CD4-positive, alpha-beta T cell treated with Interferon alpha-2 for 1 hour (primary cell): ENCODE results near the gene NBDY.
"Not testable (repeated sequence)": the region's sequence is repeated elsewhere in the genome, so short reads cannot be mapped to it uniquely, and the experiment has no call there.

ENCODE experiments used
- DNase-seq, 2 donors: peaks; one replicate each; pipeline ENCODE4 v3.0.0-alpha.2; 2020 to 2022

NBDY gene

DNA sequence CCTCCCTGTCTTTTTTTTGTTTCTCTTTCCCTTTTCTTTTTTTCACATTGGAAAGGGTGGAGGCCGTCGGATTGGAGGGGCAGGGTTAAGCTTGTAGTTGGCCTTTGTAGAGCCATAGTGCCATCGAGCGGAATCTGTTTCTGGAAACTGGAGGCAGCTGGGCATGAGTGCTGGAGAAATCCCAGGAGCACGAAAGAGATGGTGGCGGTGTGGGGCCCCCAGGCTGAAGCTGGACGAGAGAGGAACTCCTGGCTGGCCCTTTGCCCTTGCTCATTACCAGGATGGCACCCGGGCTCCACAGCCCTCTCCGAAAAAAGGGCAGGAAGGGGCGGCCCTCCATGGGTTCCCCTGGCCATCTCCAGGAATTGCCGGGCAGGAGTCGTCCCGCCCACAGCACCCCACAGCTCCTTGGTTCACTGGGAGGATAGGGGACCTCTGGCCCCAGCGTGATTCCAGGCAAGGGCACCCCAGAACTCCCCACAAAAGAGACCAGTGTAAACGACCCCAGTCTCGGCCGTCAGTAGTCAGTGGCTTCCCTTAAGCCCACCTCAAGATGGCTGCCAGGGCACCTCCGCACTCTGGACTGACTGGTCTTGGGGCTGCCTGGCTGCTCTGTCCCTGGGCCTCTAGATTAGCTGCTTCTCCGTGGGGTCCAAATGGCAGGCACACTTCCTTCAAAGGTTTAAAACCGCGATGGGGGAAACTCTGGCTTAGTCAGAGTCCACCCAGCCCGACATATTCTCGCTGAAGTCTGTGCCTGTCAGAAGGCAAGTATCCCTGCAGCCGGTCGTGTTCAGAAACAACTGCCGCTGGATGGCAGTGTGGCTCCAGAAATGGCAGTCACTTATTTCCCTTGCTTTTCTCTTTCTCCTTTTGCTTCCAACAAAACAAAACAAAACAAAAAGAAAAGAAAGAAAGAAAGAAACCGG is 74.1 kb downstream of the NBDY start:
- peak; percentile 54 to 81 for DNase-seq

DNA sequence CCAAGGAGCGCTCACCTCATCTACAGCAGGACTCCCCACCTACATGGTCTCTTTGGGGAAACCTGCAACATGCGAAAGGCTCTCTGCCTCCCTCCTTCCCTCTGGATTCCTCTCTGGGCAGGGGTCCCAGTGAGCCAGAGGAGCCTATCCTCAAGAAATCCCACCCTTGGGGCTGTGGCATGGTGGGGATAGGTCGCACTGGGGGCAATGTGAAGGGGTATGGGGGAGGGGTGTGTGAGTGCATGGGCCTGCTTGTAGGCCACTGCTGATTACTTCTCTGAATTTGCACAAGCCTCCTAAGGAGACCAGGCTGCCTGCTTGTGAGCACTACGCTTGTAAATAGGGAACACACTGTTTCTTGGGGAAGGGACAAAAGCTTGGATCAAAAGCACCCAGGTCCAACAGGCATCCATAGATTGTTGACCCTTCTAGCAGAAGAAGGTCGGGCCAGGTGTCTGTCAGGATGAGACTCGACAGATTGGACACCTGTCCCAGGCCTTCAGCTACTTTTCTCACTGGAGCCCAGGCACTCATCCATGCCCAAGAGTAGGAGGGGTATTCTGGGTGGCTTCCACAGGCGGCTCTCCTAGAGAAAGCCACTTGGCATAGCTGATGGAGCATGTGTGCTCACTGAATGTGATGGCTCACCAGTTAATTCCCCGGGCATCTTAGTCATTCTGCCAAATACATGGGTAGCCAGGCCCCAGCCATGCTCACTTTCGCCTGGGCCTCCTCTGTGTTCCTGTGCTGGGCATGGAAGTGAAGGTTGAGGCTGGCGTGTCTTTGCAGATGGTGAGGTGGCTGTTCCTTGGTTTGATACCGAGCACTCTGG is 75.0 kb downstream of the NBDY start:
- no peak for DNase-seq

DNA sequence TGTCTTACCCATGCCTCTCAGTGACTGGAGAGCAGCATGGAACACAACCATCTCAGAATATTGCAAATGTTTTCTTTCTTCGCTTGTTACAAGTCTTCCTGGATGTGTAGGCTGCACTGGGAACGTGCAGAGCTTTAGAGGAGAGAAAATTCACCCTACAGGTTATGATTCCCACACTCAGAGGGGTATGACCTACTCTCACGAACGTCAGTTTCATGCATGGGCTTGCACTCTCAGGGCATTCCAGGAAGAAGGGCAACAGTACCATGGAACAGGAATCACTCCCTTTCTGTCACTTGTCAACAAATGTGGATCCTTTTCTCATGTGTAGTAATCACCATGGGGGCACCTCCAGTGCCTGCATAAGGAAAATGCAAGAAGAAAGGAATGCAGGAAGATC is 75.8 kb downstream of the NBDY start:
- no peak for DNase-seq

DNA sequence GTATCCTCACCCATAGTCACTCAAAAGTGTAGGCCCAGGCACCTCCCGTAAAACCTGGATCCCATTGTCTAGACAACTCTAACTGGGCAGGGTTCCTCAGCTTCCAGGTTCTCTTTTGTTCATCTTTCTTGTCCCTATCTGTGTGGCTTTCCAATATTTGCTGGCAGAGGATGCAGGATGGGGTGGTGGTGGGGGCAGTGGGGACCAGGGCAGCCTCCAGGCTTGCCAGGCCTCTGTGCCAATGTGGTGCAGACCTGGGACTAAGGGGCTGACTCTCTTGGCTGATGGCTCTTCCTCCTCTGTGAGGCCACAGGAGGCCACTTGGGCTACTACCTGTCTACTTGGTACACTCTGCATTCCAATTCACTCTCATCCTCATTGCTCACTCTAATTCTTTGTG is 76.4 kb downstream of the NBDY start:
- no peak for DNase-seq

DNA sequence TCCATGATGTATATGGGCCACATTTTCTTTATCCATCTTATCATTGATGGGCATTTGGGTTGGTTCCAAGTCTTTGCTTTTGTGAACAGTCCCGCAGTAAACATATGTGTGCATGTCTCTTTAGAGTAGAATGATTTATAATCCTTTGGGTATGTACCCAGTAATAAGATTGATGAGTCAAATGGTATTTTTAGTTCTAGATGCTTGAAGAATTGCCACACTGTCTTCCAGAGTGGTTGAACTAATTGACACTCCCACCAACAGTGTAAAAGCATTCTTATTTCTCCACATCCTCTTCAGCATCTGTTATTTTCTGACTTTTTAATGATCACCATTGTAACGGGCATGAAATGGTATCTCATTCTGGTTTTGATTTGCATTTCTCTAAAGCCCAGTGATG is 77.1 kb downstream of the NBDY start:
- not testable (repeated sequence) for DNase-seq

DNA sequence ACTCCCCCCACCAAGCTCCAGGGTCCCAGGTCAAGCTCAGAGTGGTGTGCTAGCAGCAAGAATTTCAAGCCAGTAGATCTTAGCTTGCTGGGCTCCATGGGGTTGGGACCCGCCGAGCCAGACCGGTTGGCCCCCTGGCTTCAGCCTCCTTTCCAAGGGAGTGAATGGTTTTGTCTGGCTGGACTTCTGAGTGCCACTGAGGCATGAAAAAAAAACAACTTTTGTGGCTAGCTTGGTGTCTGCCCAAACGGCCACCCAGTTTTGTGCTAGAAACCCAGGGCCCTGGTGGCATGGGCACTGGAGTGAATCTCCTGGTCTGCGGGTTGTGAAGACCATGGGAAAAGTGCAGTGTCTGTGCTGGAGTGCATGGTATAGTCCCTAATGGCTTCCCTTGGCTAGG is 82.6 kb downstream of the NBDY start:
- no peak for DNase-seq

DNA sequence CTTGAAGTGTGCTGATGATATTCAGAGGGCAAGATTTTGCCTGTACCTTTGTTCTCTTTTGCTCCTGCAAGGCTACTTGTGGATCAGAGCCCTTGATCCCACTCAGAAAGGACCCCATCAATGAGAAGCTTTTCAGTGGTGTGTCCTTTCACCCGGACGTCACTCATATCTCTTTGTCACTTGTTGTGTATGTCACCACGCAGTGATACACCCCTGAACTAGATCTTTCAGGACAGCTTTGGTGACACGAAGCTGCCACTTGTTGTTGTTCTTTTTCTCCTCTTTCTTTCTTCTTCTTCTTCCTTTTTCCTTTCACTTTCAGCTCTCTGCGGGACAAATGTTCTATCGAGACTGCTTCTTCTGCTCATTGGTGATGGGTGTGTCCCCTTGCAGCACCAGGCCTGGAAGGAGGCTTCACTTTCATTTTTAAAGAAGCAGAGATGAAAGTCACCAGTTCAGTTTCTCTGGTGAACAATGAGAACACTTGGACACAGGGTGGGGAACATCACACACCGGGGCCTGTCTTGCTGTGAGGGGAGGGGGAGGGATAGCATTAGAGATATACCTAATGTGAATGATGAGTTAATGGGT is 83.6 kb downstream of the NBDY start:
- DNase-seq: peak; percentile 53 to 72

DNA sequence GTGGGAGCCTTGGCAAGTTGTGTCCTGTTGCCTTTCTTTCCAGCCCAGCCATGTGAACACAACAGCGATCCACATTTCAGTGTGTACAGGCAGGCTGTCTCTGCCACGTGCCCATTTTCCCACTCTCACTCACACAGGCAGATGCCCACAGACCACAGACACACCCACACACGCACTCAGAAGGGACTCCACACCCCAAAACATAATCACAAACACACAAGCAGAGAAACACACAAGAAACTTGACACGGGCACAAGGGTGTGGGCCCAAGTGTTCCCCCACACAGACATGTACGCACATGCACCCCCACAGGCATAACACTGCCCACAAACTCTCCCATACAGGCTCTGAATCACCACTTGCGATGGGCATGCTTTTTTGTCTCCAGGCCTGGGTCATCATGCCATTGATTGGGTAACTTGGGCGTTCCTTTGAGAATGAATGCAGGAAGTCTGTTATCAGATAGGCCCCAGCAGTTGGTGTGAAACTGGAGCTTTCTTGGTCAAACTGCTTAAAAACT is 84.3 kb downstream of the NBDY start:
- DNase-seq: peak; percentile 56 to 68

DNA sequence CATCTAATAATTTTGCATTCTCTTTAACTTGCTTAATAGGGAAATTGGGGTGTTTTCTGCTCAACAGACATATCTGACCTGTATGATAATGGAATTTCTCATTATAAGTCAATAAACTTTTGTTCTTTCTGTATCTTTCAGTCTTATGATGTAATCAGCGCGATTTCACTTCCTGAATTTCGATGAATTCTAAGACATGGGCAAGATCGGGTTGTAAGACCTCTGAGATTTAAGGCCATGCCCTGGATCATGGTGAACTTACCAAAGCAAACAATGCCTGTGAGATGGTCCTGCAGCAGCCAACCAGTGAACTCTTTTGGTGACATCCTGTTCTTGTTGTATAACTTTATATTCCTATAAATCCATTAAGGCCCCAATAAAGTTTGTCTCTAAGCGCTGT is 88.1 kb downstream of the NBDY start:
- DNase-seq: no peak

DNA sequence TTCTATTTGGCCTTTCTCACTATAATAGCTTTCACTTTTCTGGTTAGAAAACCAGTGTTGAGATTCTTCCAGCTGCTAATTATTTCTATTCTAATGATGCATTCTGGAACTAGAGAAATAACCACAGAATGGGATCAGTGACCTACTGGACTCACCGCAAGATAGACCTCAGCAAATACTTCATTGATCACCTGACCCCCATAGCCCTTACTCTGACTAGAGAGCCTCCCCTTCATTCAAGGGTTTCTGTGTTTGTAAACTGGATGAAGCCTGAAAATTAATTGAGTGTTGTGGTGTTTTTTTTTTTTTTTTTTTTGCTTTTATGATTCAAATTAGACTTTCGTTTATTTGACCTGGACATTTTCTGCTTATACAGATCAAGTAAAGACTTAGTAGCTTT is 97.0 kb downstream of the NBDY start:
- DNase-seq: no peak

DNA sequence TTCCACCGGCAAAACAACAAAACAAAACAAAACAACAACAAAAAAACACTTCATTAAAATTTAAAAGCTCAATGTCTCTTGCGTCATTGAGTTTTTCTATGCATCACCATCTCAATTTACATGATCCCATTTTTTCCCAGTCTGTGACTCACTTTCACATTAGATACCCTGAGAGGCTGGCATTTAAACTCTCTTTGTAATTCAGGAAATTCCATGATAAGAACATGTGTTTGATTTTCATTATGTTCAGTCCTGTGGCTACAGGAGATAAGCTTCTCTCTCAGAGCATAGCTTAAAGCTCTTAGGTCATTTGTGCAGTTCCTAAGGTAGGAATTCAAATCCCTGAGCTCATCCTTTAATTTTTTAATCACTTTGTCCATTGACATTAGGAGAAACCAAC is 104.6 kb downstream of the NBDY start:
- DNase-seq: no peak

DNA sequence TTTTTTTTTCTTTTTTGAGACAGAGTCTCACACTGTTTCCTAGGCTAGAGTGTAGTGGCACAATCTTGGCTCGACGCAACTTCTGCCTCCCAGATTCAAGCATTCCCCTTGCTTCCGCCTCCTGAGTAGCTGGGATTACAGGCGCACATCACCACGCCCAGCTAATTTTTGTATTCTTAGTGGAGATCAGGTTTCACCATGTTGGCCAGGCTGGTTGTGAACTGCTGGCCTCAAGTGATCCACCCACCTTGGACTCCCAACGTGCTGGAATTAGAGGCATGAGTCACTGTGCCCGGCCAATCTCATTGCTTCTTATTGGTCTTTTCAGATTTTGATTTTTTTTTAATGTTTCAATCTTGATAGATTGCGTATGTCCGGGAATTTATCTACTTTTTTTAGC is 124.4 kb downstream of the NBDY start:
- DNase-seq: no peak

DNA sequence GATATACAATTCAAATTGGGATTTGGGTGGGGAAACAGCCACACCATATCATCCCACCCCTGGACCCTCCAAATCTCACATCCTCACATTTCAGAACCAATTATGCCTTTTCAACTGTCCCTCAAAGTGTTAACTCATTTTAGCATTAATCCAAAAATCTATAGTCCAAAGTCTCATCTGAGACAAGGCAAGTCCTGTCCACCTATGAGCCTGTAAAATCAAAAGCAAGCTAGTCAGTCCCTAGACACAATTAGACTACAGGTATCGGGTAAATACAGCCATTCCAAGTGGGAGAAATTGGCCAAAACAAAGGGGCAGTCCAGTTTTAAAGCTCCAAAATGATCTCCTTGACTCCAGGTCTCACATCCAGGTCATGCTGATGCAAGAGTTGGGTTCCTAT is 128.0 kb downstream of the NBDY start:
- no peak for DNase-seq

DNA sequence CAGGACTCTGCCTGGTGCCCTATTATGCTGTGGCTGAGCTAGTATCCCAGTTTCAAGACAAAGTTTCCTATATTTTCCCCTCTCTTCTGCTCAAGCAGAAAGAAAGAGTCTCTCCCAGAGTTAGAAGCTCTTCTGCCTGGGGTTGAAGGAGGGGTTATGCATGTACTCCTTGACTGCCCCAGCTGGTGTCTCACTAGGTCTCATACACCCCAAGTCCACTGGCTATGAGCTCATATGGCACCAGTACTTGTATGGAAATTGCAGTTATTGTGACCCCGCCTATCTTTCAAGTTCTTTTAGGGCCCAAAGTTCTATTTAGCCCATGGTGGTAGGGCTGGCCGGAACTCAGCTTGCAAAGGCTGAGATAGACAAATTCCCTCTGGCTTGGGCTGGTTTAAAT is 131.8 kb downstream of the NBDY start:
- no peak for DNase-seq
